GM21825 (cell line): ENCODE data around the gene KCNIP3.

ENCODE experiments used
- ATAC-seq: cut with Tn5 transposase; IDR thresholded peaks from one replicate; pipeline ENCODE4 v1.9.1; 2021; ENCODE audit warnings: mild to moderate bottlenecking, moderate library complexity; ENCODE audit not compliant: unreplicated experiment

Gene KCNIP3

DNA sequence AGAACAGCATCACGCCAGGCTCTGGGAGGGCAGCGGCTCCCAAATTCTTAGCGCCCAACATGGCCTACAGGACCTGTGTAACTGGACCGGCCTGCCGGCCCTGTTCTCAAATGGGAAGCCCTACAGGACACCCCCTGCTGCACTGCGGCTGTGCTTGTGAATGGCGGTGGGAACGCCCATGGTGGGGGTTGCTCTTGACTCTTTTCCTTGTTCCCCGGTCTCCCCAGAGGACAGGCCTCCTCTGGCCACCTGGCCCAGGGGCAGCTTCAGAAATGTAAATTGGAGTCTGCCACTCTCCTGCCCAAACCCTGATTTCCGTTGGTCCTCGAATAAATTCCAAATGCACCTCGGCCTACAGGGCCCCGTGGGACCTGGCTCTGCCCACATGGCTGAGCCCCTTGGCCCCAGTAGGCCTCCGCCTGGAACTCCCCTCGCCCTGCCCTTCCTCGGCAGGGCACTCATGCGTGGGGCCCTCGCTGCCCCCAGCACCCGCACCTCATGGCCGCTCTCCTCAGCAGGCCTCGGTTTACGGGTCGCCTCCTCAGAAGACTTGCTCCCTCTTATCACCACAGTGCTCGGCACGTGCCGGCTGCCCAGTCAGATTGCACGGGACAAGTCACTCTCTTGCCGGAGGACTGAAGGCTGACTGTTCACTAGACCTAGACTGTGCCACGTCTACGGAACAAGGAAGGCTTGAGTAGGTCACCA is 29.4 kb downstream of the KCNIP3 start:
- no peak for ATAC-seq

DNA sequence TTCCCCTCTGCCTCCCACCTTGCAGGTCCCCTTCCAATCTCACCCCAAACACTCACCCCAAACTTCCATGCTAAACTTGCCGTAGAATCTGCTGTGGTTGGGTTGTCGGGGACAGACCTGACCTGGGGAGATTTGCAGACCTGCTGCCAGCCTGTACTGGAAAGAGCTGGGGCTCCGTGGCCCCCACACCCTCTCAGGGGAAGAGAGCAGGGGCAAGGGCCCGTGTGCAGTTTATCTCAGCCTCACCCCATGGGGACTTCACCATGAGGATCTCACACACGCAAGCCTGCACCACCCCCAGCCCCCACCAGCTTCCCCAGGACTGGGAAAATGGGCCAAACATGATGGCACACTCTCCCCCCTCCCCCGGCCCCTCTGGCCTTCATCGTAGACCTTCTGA is 30.7 kb downstream of the KCNIP3 start:
- no peak for ATAC-seq

GRCh38 chr2:95328358-95329125 is 31.4 kb downstream of the KCNIP3 start:
- no peak for ATAC-seq

GRCh38 chr2:95329401-95329800 is 32.3 kb downstream of the KCNIP3 start:
- ATAC-seq, result no peak

DNA sequence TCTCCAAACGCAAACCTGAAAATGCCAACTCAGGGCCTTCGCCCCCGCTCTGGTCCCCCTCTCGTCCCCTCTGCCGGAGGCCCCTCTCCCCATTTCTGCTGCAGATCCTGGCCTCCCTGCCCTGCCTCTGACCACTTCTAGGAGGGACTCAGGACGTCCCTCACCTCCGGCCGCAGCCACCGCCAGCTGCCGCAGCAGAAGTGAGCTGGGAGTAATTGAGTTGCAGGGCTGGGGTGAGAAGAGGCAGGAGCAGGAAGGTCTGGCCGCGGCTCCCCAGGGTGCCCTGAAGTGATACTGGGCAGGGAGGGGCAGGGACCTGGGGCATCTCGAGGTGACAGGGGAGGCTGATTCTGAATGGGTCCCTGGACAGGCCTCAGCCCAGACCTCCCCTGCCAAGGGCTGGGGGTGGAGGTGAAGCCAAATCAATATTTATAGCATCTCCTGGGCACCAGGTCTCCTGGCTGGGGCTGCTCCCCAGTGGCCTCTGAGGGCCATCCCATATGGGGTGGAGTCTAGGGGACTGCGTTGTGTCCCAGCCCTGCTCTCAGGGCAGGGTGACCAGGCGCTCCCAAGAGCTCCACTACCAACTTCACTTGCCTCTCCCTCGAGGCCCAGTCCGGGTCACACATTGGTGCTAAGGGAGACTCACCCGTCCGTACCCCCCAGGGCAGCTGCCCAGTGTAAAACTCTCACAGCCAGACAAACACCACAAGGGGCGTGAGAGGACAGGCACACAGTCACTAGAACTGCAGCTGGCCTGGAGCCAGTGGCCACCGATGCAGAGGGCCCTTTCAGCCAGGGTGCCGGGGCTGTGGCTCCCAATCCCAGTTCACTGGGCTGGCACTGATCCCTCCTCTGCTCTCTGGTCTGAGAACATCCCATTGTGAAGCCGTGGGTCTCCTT is 33.0 kb downstream of the KCNIP3 start:
- no peak for ATAC-seq

- no peak for ATAC-seq
These were observed 33.7 kb downstream of the KCNIP3 start for GRCh38 chr2:95330794-95331338.

GRCh38 chr2:95331606-95332005 is 34.5 kb downstream of the KCNIP3 start:
- no peak for ATAC-seq

GRCh38 chr2:95332036-95332435 is 34.9 kb downstream of the KCNIP3 start:
- ATAC-seq, result no peak

- no peak for ATAC-seq
These were observed 35.9 kb downstream of the KCNIP3 start for GRCh38 chr2:95333056-95333455.

DNA sequence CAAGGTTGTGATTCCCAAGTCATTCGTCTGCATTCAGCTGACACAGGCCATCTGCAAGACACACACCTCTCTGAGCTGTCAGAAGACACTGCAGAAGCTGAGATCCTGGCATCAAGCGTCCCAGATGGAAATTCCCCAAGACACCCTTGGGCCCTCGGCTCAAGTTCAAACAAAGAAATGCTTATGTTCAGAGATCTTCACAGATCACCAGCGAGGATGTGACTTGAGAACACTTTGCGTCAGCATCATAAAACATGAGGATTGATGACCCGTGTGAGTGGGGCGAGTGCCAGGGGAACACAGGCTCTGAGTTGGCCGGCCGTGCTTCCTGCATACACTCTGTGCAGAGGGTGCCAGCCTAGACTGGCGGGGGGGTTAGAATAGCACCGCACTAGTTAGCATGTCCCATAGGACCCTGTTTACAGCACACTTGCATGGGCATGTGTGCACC is 36.8 kb downstream of the KCNIP3 start:
- ATAC-seq, result no peak

- no peak for ATAC-seq
These were observed 37.9 kb downstream of the KCNIP3 start for GRCh38 chr2:95334916-95335641.

- no peak for ATAC-seq
These were observed 39.3 kb downstream of the KCNIP3 start for GRCh38 chr2:95336406-95336805.

GRCh38 chr2:95337829-95338228 is 40.7 kb downstream of the KCNIP3 start:
- no peak for ATAC-seq

- no peak for ATAC-seq
These were observed 45.6 kb downstream of the KCNIP3 start for GRCh38 chr2:95342556-95343320.

GRCh38 chr2:95343429-95344214 is 46.5 kb downstream of the KCNIP3 start:
- no peak for ATAC-seq

- ATAC-seq, result no peak
These were observed 47.1 kb downstream of the KCNIP3 start for GRCh38 chr2:95344215-95344583.

DNA sequence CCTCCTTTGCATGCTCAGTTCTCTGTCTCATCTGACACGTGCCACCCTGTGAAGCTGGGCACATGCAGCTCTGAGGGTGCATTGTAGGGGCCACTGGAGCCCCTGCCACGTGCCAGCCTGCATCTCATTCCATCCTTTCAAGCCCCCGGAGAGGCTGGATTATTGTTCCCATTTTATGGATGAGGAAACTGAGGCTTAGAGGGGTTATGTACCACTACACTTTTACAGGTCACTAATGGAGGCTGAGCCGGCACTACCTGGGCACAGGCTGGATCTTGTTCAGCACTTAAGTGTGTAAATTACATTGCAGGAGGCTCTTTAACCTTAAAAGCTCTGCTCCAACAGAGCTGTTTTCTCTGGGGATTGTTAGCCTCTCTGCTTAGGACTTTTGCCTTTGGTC is 47.5 kb downstream of the KCNIP3 start:
- no peak for ATAC-seq

- ATAC-seq, result no peak
These were observed 48.0 kb downstream of the KCNIP3 start for GRCh38 chr2:95345081-95345562.
